HL-60 (cell line): ENCODE results near the gene CEACAM4.

Experiments used
- DNase-seq, 2 experiments: peaks; one replicate each; pipeline ENCODE4 v3.0.0-alpha.2; 2010 to 2020; ENCODE audit warnings: low read depth in 1 of 2, low spot score in 1 of 2
- H3K27ac ChIP-seq: fragments of 250-450 bp; sonication (Bioruptor Pico); replicated peaks from 2 replicates; pipeline ENCODE4 v1.5.1; 2020; ENCODE audit warnings: mild to moderate bottlenecking, moderate library complexity
- H3K27me3 ChIP-seq: fragments of 250-450 bp; sonication (Bioruptor Pico); 2 replicates; pipeline ENCODE4 v1.5.1; 2021; ENCODE audit warnings: mild to moderate bottlenecking, moderate library complexity; ENCODE audit not compliant: insufficient read depth, poor library complexity, severe bottlenecking
- H3K4me3 ChIP-seq: replicated peaks from 2 replicates; pipeline ENCODE4 v1.5.1; 2011; ENCODE audit warnings: mild to moderate bottlenecking, control low read depth, low read length; ENCODE audit not compliant: insufficient read depth
- CTCF ChIP-seq: IDR thresholded peaks from one replicate; pipeline ENCODE4 v1.5.1; 2011; ENCODE audit warnings: low read length, control low read depth, inconsistent platforms; ENCODE audit not compliant: insufficient read depth
- GABPA ChIP-seq: IDR thresholded peaks from 2 replicates; pipeline ENCODE4 v1.6.1; 2012; ENCODE audit warnings: low read depth
- POLR2AphosphoS5 ChIP-seq: IDR thresholded peaks from 2 replicates; pipeline ENCODE4 v1.6.1; 2012; ENCODE audit warnings: low read depth
- REST ChIP-seq: IDR thresholded peaks from 2 replicates; pipeline ENCODE4 v1.6.1; 2012; ENCODE audit warnings: low read depth; ENCODE audit not compliant: insufficient replicate concordance
- SPI1 ChIP-seq: IDR thresholded peaks from 2 replicates; pipeline ENCODE4 v1.6.1; 2012; ENCODE audit warnings: low read depth, mild to moderate bottlenecking, borderline replicate concordance

Gene CEACAM4

GRCh38 chr19:41570179-41570578 is 56.7 kb downstream of the CEACAM4 start:
- DNase-seq: no peak
- Histone ChIP-seq H3K4me3 (no peak overlapping the region), H3K27ac (no peak overlapping the region), H3K27me3 (peaks cover 18% of the 10 kb centered on the region)
- no peak for TF ChIP-seq CTCF
- no peak for TF ChIP-seq GABPA
- TF ChIP-seq POLR2AphosphoS5: no peak
- TF ChIP-seq REST: no peak

GRCh38 chr19:41569481-41570150 is 57.3 kb downstream of the CEACAM4 start:
- TF ChIP-seq CTCF (no peak), SPI1 (no peak), GABPA (no peak), REST (no peak), POLR2AphosphoS5 (no peak)
- Histone ChIP-seq H3K27ac (no peak overlapping the region), H3K27me3 (peaks cover 21% of the 10 kb centered on the region), H3K4me3 (no peak overlapping the region)
- no peak for DNase-seq
